ENCODE data around the gene DLG2. TPM values are rescaled to one million over a fixed set of nuclear protein-coding genes. Genes with fewer than 3 reads are reported as not detected.

DLG2 gene
- polyA plus RNA-seq, 4 donors, result 12.8 to 14.2 (median 13.7) TPM

- DNase-seq (ENCODE audit: low read depth in 4 of 4, low spot score in 3 of 4), result peak in 1 of 4 donors; percentile 25
Measured at GRCh38 chr11:85572056-85572455, 55.1 kb downstream of the DLG2 start.

GRCh38 chr11:85569525-85569924, 57.6 kb downstream of the DLG2 start:
- no peak for DNase-seq (ENCODE audit: low read depth in 4 of 4, low spot score in 3 of 4)

- DNase-seq (ENCODE audit: low read depth in 4 of 4, low spot score in 3 of 4), result no peak
Measured at GRCh38 chr11:85558411-85558810, 68.7 kb downstream of the DLG2 start.

GRCh38 chr11:85551881-85552280, 75.3 kb downstream of the DLG2 start:
- DNase-seq (ENCODE audit: low read depth in 4 of 4, low spot score in 3 of 4), result no peak

GRCh38 chr11:85541683-85542082, 85.5 kb downstream of the DLG2 start:
- no peak for DNase-seq (ENCODE audit: low read depth in 4 of 4, low spot score in 3 of 4)

GRCh38 chr11:85540635-85541205, 86.4 kb downstream of the DLG2 start:
- DNase-seq (ENCODE audit: low read depth in 4 of 4, low spot score in 3 of 4), result no peak

- no peak for DNase-seq (ENCODE audit: low read depth in 4 of 4, low spot score in 3 of 4)
Measured at GRCh38 chr11:85540181-85540580, 87.0 kb downstream of the DLG2 start.

- no peak for DNase-seq (ENCODE audit: low read depth in 4 of 4, low spot score in 3 of 4)
Measured at GRCh38 chr11:85539740-85540139, 87.4 kb downstream of the DLG2 start.

GRCh38 chr11:85539029-85539689, 88.0 kb downstream of the DLG2 start:
- DNase-seq (ENCODE audit: low read depth in 4 of 4, low spot score in 3 of 4), result no peak

GRCh38 chr11:85536438-85536837, 90.7 kb downstream of the DLG2 start:
- DNase-seq (ENCODE audit: low read depth in 4 of 4, low spot score in 3 of 4), result no peak

- DNase-seq (ENCODE audit: low read depth in 4 of 4, low spot score in 3 of 4), result no peak
Measured at GRCh38 chr11:85534806-85535205, 92.3 kb downstream of the DLG2 start.

GRCh38 chr11:85531191-85531897, 95.8 kb downstream of the DLG2 start:
- no peak for DNase-seq (ENCODE audit: low read depth in 4 of 4, low spot score in 3 of 4)

- no peak for DNase-seq (ENCODE audit: low read depth in 4 of 4, low spot score in 3 of 4)
Measured at GRCh38 chr11:85530634-85531033, 96.5 kb downstream of the DLG2 start.

GRCh38 chr11:85526564-85526963, 100.6 kb downstream of the DLG2 start:
- DNase-seq (ENCODE audit: low read depth in 4 of 4, low spot score in 3 of 4), result no peak

- DNase-seq (ENCODE audit: low read depth in 4 of 4, low spot score in 3 of 4), result no peak
Measured at GRCh38 chr11:85525686-85526085, 101.5 kb downstream of the DLG2 start.

GRCh38 chr11:85517272-85517671, 109.9 kb downstream of the DLG2 start:
- DNase-seq (ENCODE audit: low read depth in 4 of 4, low spot score in 3 of 4), result no peak

- no peak for DNase-seq (ENCODE audit: low read depth in 4 of 4, low spot score in 3 of 4)
Measured at GRCh38 chr11:85495918-85496317, 131.2 kb downstream of the DLG2 start.

GRCh38 chr11:85494396-85494795, 132.7 kb downstream of the DLG2 start:
- DNase-seq (ENCODE audit: low read depth in 4 of 4, low spot score in 3 of 4), result peak in 1 of 4 donors; percentile 14

- DNase-seq (ENCODE audit: low read depth in 4 of 4, low spot score in 3 of 4), result no peak
Measured at GRCh38 chr11:85485902-85486301, 141.2 kb downstream of the DLG2 start.

- no peak for DNase-seq (ENCODE audit: low read depth in 4 of 4, low spot score in 3 of 4)
Measured at GRCh38 chr11:85483861-85484260, 143.3 kb downstream of the DLG2 start.

GRCh38 chr11:85481862-85482261, 145.3 kb downstream of the DLG2 start:
- DNase-seq (ENCODE audit: low read depth in 4 of 4, low spot score in 3 of 4), result no peak

Measured in right renal pelvis (tissue), 4 donors.